ENCODE measurements around the gene OSBPL2.

Gene OSBPL2

GRCh38 chr20:62321521-62321948 is 83.2 kb downstream of the OSBPL2 start:
- DNase-seq (ENCODE audit: low read depth in 1 of 2, low spot score in 1 of 2), result no peak

DNA sequence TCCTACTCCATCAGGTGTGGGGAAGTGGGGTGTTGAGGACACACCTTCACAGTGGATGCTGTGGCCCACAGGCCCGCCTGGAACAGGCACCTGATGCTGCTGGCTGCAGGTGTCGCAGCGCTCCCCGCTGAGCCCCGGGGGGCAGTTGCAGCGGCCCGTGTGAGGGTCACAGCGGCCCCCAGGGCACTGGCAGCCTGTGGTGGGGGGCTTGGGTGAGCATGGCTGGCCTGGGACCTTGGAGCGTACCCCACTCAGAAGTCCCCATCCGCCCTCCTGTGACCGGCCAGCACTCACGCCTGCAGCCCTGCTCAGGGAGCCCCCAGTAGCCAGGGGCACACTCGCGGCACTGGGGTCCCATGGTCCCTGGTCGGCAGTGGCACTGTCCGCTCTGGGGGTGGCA is 83.7 kb downstream of the OSBPL2 start:
- DNase-seq (ENCODE audit: low read depth in 1 of 2, low spot score in 1 of 2), result no peak

DNA sequence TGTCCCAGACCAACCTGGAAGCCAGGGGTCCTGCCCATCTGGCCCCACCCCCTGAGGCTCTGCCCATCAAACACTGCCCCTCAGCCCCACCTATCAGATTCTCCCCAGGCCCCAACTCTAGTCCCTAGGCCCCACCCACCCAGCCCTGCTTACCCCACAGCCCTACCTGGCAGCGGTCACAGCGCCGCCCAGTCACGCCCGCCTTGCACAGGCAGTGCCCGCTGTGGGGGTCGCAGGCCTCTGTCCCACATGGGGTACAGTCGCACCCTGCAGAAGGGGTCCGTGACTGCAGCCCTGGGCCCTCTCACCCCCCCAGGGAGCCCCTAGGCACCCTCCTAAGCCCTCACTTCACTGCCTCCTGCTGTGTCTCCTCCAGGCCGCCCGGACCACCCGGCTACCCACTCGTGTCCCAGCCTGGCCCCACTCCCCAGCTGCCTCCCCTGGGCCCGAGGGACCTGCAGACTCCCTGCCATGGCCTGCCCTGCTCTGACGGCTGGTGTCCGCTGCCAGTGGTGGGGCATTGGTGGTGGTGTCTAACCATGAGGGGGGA is 84.2 kb downstream of the OSBPL2 start:
- no peak for DNase-seq (ENCODE audit: low read depth in 1 of 2, low spot score in 1 of 2)

- no peak for DNase-seq (ENCODE audit: low read depth in 1 of 2, low spot score in 1 of 2)
These were observed 85.0 kb downstream of the OSBPL2 start for GRCh38 chr20:62323146-62323979.

DNA sequence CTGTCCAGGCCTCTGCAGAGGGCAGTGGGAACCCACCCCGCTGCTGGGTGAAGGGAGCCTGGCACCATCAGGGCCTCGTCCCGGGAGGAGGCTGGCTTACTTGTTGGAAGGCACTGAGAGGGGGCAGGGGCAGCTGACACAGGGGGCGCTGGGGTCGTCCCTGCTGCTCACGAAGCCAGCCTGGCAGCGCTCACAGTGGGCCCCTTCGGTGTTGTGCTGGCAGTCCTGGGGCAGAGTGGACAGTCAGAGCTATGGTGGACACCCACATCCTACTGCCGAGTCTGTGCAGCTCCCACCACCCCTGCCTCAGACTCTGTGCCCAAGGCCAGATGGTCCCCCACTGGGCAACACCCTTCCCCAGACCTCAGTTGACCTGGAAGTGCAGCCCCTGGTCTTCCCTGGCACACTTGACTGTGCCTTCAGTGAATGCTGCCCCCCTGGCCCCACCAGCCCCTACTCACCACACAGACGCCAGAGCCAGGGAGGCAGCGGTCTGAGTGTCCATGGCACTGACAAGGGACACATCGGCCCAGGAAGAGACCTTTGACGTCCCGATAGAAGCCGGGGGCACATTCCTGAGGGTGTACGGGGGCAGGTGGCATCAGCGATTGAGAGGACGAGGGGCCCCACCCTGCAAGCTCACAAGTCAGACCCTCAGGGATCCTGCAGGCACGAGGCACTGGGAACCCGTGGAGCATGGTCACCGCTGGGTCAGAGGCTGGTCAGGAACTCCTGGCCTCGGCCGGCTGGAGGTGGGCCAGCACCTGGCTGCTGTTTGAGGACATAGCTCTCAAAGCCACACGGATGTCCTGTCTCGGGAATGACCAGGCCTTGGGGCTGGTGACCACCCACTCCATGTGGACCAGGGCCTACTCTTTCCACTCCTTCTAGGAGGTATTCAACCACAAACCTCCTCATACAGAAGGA is 85.9 kb downstream of the OSBPL2 start:
- no peak for DNase-seq (ENCODE audit: low read depth in 1 of 2, low spot score in 1 of 2)

DNA sequence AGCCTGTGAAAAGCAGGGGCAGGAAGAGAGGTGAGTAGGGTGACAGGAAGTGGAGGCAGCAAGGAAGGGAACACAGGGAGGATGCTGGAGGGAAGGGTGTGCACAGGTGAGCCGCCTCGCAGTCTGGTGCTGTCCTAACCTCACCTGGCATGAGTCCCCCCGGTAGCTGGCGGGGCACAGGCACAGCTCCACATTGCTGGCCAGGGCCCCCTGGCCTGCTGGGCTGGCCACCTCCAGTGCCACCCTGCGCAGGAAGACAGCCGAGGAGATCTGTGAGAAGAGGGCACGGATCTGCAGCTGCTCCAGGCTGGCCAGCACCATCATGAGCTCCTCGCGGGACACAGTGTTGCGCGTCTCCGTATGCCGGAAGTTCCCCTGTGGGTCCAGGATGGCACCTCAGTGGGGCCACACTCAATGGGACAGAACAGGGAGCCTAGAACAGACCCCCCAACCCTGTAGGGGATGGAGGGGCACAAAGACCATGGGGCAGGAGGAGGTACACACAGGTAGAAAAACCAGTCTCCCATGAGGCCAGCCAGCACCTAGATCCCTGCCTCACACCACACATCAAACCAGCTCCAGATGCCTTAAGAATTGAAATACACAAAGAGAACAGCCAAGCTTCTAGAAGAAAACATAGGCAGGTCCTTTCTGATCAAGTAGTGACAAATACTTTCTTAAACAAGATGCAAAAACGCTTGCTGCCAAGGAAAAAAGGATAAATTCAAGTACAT is 87.0 kb downstream of the OSBPL2 start:
- no peak for DNase-seq (ENCODE audit: low read depth in 1 of 2, low spot score in 1 of 2)

DNA sequence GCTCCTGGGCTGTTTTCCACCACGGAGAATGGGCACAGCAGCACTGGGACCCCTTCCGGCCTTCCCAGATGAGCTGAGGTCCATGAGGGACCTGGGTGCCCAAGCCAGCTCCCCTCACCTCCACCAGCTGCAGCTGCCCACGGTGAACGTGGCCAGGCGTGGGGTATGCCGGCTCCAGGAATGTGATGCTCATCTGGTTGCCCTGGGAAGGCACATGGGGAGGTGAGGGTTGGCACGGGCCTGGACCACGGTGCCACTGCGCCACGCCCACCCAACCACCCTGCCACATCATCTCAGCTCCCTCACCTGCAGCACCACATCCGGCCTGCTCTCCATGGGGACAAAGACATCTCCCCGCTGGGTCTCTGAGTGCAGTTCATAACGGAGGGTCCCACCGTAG is 88.2 kb downstream of the OSBPL2 start:
- no peak for DNase-seq (ENCODE audit: low read depth in 1 of 2, low spot score in 1 of 2)

GRCh38 chr20:62326959-62327725 is 88.8 kb downstream of the OSBPL2 start:
- DNase-seq (ENCODE audit: low read depth in 1 of 2, low spot score in 1 of 2), result no peak

DNA sequence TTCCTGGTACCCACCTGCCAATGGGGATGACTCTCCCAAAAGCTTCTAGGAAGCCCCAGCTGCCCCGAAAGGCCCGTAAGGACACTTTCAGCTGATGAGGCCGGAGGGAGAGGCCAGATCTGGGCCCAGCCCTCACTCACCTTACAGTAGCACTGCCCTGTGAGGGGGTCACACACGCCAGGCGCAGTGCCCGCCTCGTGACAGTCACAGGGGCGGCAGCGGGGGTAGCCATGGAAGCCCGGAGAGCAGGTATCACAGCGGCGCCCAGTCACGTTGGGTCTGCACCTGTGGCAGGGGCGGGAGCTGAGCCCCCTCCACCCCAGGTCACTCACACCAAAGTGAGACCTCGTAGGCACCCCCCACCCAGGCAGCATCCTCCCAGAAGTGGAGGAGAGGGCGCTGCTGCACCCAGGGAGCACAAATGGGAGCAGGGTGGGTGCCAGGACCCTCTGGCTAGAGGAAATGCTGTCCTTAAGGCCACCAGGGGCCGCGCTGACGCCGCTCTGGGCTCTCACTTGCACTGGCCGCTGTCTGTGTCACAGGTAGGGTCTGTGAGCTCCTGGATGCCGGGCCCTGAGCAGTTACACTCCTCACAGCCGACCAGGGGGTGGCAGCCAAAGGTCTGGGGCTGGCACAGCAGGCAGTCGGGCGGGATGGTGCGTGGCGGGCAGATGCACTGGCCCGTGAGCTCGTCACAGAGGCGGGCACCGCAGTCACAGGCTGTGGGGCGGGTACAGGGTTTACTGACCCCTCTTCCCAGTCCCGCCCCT is 89.6 kb downstream of the OSBPL2 start:
- DNase-seq (ENCODE audit: low read depth in 1 of 2, low spot score in 1 of 2), result no peak

- DNase-seq (ENCODE audit: low read depth in 1 of 2, low spot score in 1 of 2), result no peak
These were observed 90.5 kb downstream of the OSBPL2 start for GRCh38 chr20:62328684-62329388.

DNA sequence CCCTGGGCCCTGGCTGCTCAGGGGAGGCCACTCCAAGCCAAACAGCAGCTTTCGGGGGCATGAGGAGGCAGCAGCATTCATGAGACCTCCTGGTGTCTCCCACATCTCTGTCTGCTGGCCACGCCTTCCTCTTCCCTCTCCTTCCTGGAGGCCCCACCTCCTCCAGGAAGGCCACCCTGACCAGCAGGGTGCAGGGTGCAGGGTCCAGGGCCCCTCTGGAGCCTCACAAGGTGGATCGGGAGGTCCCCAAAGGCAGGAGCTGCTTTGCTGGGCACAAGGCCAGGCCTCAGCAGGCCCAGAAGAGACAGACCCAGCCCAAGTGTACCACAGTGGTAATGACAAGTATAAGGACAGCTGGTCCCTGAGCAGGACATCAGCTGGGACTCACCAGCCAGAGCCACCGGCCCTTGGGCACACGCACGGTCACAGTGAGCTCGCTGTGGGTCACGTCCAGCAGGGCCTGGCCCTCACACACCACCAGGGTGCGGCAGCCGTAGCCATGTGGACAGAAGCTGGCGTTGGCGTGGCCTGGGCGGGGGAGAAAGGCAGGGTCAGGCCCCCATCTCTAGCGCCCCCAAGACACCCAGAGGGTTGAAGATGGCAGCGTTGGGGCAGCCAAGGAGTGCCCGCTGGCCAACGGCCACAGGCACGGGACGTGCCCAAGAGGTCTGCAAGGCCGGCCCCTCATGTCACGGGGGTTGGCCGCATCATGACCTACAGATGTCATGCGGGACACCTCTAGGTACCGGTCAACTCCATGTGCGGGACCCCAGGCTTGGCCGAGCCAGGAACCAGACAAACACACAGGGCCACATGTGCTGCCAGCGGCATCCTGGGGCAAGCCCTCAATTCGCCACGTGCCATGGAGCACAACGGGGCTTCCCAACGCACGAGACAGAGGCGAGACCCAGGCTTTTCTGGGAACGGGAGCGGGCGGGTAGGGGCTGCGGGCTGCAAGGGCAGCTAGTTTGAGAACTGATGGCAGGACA is 91.4 kb downstream of the OSBPL2 start:
- DNase-seq (ENCODE audit: low read depth in 1 of 2, low spot score in 1 of 2), result no peak

DNA sequence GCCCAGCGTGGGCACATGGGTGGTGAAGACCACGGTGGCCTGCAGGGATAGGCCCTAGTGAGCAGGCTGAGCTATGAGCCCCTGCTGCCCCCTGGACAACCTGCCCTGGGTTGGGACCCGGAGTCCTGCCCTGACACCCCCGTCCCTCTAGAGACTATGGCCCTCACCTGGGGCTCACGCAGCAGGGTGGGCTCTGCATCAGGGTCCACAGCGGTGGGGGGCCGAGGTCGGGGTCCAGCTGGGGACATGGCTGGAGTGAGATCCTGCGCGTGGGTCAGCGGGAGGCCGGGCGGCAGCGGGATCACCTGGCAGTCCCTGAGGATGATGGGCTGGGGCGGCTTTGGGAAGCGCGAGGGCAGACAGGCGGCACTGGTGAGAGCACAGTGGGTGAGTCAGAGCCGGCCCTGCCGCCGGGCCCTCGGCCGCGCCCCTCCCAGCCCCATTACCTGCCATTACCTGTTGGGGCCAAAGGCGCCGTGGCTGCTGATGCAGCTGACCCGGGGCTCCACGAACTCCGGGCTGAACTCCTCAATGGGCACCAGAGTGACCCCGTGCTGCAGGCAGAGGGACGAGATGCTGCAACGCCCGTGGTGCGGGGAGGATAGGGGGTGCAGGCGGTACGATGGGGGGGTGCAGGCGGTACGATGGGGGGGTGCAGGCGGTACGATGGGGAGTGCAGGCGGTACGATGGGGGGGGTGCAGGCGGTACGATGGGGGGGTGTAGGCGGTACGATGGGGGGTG is 92.4 kb downstream of the OSBPL2 start:
- DNase-seq (ENCODE audit: low read depth in 1 of 2, low spot score in 1 of 2), result no peak

DNA sequence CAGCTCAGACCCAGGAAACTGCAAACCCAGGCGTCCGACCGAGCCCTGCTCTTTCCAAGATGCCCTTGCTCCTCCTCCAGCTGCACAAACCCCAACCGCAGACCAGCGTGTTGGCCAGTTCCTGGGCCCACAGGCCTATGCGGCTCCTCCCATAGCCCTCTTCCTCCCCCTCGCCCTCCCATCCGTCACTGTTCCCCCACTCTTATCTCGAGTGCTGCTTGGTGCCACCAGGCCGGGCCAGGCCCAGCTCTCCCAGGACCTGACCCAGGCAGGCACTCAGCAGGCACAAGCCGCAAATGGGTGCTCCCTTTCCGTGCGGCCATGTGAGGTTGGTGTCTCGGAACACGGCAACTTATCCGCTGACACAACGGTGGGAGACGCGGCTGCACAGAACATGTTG is 93.0 kb downstream of the OSBPL2 start:
- DNase-seq (ENCODE audit: low read depth in 1 of 2, low spot score in 1 of 2), result no peak

DNA sequence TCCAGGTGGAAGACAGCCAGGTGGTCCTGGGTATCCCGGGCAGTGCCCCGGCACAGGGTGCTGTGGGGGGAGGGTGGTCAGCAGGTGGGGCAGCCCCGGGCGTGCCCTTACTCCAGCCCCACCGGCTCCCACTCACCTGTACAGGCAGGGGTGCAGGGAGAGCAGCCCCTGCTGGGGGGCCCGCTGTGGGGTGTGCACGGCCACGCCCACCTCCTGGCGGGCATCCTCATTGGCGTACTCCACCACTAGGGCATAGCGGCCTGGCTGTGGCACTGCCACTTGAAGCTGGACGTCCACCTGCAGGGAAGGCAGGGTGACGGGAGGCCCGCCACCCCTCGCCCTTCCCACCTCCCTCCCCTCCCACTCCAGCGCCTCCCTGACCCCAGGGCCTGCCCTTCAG is 94.1 kb downstream of the OSBPL2 start:
- no peak for DNase-seq (ENCODE audit: low read depth in 1 of 2, low spot score in 1 of 2)

GRCh38 chr20:62332989-62333819 is 94.9 kb downstream of the OSBPL2 start:
- no peak for DNase-seq (ENCODE audit: low read depth in 1 of 2, low spot score in 1 of 2)

Data from activated T-helper 1 cell treated with anti-CD3 and anti-CD28 coated beads, Interleukin-2, amount 50 U/mL, for 16 hours (primary cell).